GM13977 (cell line): ENCODE results near the gene CPVL.

Source experiments
- DNase-seq: peaks from one replicate; pipeline ENCODE4 v3.0.0; 2012; ENCODE audit warnings: low spot score
- CTCF ChIP-seq: IDR thresholded peaks from 2 replicates; pipeline ENCODE4 v1.5.1; 2012; ENCODE audit warnings: mild to moderate bottlenecking, control low read depth; ENCODE audit not compliant: insufficient read depth; ENCODE audit errors: extremely low read depth, missing control alignments
- in situ Hi-C: fragments of 300-500 bp; cut with MboI; formaldehyde crosslinking; loops from one replicate; pipeline ENCODE4 v1.12.0; 2022; ENCODE audit warnings: low sequenced_read_pairs, low pct_unique_long_range_greater_than_20kb, mixed read lengths, inconsistent platforms; ENCODE audit not compliant: unreplicated experiment

Gene CPVL

GRCh38 chr7:29173458-29173857 lies 27.1 kb upstream of the CPVL start:
- in situ Hi-C loops, result no loop called here
- no peak for TF ChIP-seq CTCF
- no peak for DNase-seq

GRCh38 chr7:29170781-29171180 lies 24.4 kb upstream of the CPVL start:
- no peak for DNase-seq
- in situ Hi-C loops, result no loop called here
- TF ChIP-seq CTCF, result no peak

GRCh38 chr7:29167721-29168120 lies 21.4 kb upstream of the CPVL start:
- no peak for DNase-seq
- no peak for TF ChIP-seq CTCF
- in situ Hi-C loops, result no loop called here

- no peak for TF ChIP-seq CTCF
- in situ Hi-C loops, result no loop called here
These were observed 17.5 kb upstream of the CPVL start for GRCh38 chr7:29163854-29164253.

GRCh38 chr7:29162577-29162976 lies 16.2 kb upstream of the CPVL start:
- DNase-seq, result no peak
- TF ChIP-seq CTCF, result no peak
- in situ Hi-C loops, result no loop called here

More at GRCh38 chr7:29163854-29164253, 17.5 kb upstream of the CPVL start:
- DNase-seq, result no peak

- no peak for TF ChIP-seq CTCF
- in situ Hi-C loops, result no loop called here
- DNase-seq, result no peak
These were observed 14.9 kb upstream of the CPVL start for GRCh38 chr7:29161231-29161630.

GRCh38 chr7:29160080-29160479 lies 13.7 kb upstream of the CPVL start:
- no peak for TF ChIP-seq CTCF
- in situ Hi-C loops, result no loop called here
- no peak for DNase-seq
